ENCODE results near the gene FRMD4A. TPM values are rescaled to one million over a fixed set of nuclear protein-coding genes. Genes with fewer than 3 reads are reported as not detected.

Gene FRMD4A
- total and polyA plus RNA-seq, 11 donors = 12.2 to 58.1 (median 28.1) TPM

DNA sequence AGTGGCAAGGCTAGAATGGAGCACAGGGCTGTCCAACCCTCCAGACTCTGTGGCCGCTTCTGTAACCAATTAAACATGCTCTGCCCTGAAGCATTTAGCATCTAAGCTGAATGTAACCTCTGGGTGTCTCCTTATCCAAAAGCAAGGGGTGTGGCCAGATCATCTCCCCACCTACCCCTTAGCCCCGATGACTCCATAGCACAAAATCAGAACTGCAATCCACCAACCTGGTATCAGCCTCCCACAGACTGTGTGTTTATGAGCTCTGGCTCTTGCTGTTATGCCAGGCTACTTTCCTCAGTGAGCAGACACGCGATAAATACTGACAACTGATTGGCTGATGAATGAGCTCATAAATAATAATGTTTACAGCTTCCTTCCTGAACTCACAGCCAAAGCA, 3.2 kb downstream of the FRMD4A start:
- H3K4me3 ChIP-seq = no peak overlapping the region
- H3K9me3 ChIP-seq = no peaks in the 10 kb centered on the region
- H3K27ac ChIP-seq = no peak overlapping the region
- 53 to 65% (median 59%) methylated on average over 4 of the region's 4 CpGs for WGBS, 4 donors
- DNase-seq = no peak
- no peak for ATAC-seq
- intact Hi-C loops (cut with DNase I) = loop anchor here in 1 of 10 donors (10.0 kb wide), 1 partner anchor 133 kb away; no protein-coding TSS in a partner anchor
- H3K36me3 ChIP-seq = no peaks in the 10 kb centered on the region
- TF ChIP-seq, protein P1, sequence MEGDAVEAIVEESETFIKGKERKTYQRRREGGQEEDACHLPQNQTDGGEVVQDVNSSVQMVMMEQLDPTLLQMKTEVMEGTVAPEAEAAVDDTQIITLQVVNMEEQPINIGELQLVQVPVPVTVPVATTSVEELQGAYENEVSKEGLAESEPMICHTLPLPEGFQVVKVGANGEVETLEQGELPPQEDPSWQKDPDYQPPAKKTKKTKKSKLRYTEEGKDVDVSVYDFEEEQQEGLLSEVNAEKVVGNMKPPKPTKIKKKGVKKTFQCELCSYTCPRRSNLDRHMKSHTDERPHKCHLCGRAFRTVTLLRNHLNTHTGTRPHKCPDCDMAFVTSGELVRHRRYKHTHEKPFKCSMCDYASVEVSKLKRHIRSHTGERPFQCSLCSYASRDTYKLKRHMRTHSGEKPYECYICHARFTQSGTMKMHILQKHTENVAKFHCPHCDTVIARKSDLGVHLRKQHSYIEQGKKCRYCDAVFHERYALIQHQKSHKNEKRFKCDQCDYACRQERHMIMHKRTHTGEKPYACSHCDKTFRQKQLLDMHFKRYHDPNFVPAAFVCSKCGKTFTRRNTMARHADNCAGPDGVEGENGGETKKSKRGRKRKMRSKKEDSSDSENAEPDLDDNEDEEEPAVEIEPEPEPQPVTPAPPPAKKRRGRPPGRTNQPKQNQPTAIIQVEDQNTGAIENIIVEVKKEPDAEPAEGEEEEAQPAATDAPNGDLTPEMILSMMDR (IDR thresholded peaks at IDR 0.05) = no peak
- TF ChIP-seq POLR2A (IDR thresholded peaks at IDR 0.05) = no peak
- H3K27me3 ChIP-seq = peaks cover 0 to 56% (median 12%) of the 10 kb centered on the region in 9 donors
- H3K4me1 ChIP-seq = no peaks in the 10 kb centered on the region

DNA sequence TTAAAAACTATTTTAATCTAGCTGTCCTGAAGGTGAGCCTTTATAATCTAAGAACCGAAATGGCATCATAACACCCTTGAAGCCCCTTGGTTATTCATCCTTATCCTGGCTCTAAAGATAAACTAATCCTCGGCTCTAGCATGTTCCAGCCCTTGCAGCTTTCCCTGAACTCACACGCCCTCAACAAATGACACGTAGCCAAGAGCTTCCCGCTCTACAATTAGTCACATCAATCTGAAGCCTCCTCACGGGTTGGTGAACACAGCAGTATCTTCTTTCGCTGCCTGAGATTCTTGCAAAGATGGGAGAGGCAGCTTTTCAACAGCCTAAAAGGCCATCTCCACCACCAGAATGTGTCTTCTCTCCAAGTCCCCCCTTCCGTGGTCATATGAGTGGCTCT, 4.1 kb downstream of the FRMD4A start:
- Histone ChIP-seq H3K36me3 (no peaks in the 10 kb centered on the region), H3K4me1 (no peaks in the 10 kb centered on the region), H3K9me3 (no peaks in the 10 kb centered on the region), H3K27ac (no peak overlapping the region), H3K4me3 (no peak overlapping the region), H3K27me3 (peaks cover 0 to 46% (median 11%) of the 10 kb centered on the region in 9 donors)
- TF ChIP-seq POLR2A (IDR thresholded peaks at IDR 0.05) = no peak
- TF ChIP-seq, protein P1 (IDR thresholded peaks at IDR 0.05) = no peak
- ATAC-seq = no peak
- no peak for DNase-seq
- intact Hi-C loops (cut with DNase I) = loop anchor here in 1 of 10 donors (10.0 kb wide), 1 partner anchor 132 kb away; no protein-coding TSS in a partner anchor
- 77 to 89% (median 83%) methylated on average over 8 of the region's 8 CpGs for WGBS, 4 donors

DNA sequence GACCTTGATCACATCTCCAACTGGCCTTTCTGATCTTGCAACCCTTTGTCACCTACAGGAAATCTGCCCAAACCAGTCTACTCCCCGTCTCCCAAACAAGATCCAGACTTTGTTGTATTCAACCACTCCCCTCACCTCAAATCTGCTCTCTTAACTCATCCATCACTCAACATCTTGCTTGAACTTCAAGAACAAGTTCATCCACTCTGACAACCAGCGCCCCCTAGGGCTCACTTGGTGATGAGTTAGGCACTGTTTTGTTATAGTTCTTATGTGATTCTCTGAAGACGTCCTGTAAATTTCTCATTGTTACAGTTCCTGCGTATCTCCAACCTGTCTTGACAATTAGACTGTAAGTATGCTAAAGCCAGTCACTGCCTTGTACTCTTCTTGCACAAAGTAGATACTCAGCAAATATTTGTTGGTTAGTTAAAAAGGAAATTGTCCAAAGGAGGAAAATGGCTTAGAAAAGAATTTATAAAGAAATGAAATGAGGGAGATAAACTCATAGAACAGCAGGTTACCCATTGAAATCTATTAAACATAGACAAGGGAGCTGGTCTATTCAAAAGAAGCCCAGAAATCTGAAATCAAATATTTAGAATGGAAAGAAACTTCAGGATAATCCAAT, 5.3 kb downstream of the FRMD4A start:
- no peaks in the 10 kb centered on the region for H3K4me1 ChIP-seq
- H3K27me3 ChIP-seq = peaks cover 0 to 37% (median 1%) of the 10 kb centered on the region in 9 donors
- no peak overlapping the region for H3K4me3 ChIP-seq
- no peak overlapping the region for H3K27ac ChIP-seq
- no peaks in the 10 kb centered on the region for H3K9me3 ChIP-seq
- intact Hi-C loops (cut with DNase I) = loop anchor here in 1 of 10 donors (10.0 kb wide), 1 partner anchor 131 kb away; no protein-coding TSS in a partner anchor
- peak in 1 of 5 donors; percentile 38 for DNase-seq
- 29 to 51% (median 44%) methylated on average over 4 of the region's 4 CpGs for WGBS, 4 donors
- H3K36me3 ChIP-seq = no peaks in the 10 kb centered on the region
- no peak for ATAC-seq
- TF ChIP-seq POLR2A (IDR thresholded peaks at IDR 0.05) = no peak
- TF ChIP-seq, protein P1 (IDR thresholded peaks at IDR 0.05) = peak in 11 of 12 donors; percentile 12 to 51 (median 43)

DNA sequence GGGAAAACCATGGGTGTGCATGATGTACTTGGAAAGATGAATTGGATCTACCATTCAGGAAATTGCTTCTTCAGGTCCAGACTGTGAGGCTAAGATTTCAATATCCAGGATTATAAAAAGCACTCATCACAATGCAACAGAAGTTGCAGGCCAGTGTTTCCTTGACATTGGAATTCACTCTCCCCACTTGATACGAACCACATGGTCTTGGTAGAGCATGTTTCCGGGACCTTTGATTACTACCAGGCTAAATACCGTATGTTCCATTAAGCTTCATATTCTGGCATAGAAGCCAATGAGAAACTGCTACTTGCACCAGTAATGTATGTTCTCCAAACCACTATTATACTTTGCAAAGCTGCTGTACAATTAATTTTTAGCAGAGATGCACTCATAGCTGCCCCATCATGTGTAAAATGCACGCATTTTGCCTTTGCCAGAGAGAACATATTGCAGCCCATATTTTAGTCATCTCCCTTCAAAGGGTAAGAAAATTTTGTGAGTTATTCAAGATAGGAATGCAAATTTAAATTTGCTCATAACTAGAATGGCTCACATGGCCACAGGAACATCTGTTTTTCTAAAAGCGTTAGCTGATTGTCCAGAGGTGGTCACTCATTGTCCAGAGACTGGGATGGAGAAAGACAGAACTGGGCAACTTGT, 8.1 kb downstream of the FRMD4A start:
- peaks cover 0 to 41% (median 0%) of the 10 kb centered on the region in 9 donors for H3K27me3 ChIP-seq
- no peaks in the 10 kb centered on the region for H3K36me3 ChIP-seq
- no peak for TF ChIP-seq POLR2A (IDR thresholded peaks at IDR 0.05)
- TF ChIP-seq, protein P1 (IDR thresholded peaks at IDR 0.05) = no peak
- no peaks in the 10 kb centered on the region for H3K4me1 ChIP-seq
- no peak overlapping the region for H3K4me3 ChIP-seq
- no peaks in the 10 kb centered on the region for H3K9me3 ChIP-seq
- WGBS, 4 donors = 61 to 80% (median 68%) methylated on average over 5 of the region's 5 CpGs
- DNase-seq (no peak), ATAC-seq (no peak)
- H3K27ac ChIP-seq = no peak overlapping the region
- intact Hi-C loops (cut with DNase I) = loop anchor here in 1 of 10 donors (10.0 kb wide), 1 partner anchor 128 kb away; no protein-coding TSS in a partner anchor

Data from heart left ventricle (tissue), 16 donors.